Activated gamma-delta T cell treated with Interleukin-2 at 50 U/mL for 16 hours (primary cell): Measurements from ENCODE around the gene CYBB.

Experiments used
- DNase-seq: peaks from one replicate; pipeline ENCODE4 v3.0.0-alpha.2; 2020

CYBB gene

DNA sequence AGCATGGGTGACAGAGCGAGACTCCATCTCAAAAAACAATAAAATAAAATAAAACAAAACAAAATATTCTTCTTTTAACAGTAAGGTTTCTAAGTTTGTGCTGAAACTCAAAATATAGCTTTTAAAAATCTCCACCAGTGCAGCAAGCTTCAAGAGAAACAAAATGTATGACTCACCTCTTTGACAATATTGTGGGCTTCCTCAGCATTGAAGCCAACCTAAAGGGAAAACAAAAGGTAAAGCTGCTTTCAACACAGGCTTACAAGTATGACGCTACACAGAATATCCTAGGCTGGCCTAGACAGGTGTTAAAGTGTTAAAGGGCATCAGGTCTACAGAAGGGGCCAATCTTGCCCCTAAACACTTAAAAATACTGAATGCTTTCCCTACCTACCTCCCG lies 66.3 kb downstream of the CYBB start:
- no peak for DNase-seq

DNA sequence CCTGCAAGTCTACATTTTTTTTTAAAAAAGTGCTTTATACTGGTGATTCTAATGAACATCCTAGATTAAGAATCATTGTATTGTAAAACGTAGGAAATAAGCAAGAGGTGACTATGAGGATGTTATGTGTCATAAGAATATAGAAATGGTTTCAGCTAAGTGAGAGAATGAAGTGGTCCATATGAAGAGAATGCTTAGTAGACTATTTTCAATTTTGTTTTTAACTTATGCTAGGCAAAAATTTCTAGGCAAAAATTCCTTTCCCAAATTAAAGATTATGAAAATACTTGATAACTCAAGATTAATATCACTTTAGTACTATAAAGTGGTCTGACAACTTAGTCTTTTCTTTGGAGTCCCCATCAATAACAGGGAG lies 66.7 kb downstream of the CYBB start:
- DNase-seq, result no peak

DNA sequence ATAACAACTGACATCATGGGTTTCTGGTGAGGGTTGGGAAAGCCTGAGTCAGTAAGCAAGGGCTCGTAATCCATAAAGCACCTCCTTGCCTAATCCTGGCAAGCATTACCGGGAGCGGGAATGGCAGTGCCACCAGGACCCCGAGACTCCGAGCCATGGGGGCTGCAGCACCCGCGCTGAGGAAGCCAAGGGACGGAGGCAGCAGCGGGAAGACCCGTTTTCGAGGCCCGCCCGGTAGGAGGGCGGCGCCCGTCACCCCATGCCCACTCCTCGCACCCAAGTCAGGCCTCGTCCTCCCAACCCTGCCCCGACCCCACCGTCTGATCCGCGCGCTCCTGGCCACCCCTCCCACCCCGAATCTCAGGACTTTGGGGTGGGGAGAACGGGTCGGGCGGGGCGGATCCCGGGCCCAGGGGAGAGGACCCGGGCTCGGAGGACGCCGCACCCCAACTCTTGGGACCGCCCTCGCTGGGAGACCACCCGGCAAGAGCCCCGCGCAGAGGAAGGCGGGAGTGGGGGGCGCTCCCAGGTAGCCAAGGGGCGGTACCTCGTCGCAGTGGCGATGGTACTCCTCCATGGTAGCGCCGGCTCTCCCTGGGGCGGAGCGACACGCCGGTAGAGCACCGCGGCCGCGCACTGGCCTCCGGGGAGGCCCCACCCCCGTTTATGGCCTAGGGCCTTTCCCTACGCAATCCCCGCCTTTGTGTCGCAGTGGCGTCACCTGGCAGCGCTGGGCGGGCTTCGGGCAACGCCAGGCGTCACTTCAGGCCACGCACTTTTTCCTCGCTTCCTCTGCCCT lies 67.3 kb downstream of the CYBB start, which contains the start of gene DYNLT3:
Gene DYNLT3, minus strand, starts transcription at position 638 of the 799 bp plus-strand sequence. Its CDS starts 61 bp downstream, at position 577.
- peak; percentile 67 for DNase-seq

DNA sequence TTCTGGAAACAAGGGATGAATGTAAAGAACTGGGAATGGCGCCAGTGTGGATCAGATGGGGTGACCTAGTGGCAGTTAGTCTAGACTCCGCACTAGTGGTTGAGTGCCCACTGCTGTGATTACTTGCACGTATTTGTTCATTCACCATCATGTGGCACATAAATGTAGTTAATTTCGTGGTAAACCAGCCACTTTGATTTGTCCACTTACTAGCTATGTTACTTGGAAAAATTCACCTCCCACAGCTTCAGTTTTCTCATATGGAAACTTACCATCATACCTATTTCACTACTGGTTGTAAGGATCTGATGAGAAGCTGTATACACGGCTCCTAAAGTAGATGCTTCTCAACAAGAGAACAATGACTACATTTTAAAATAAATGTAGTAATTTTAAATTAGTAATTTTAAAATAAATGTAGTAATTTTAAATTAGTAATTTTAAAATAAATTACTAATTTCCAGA lies 67.9 kb downstream of the CYBB start:
- DNase-seq, result no peak

DNA sequence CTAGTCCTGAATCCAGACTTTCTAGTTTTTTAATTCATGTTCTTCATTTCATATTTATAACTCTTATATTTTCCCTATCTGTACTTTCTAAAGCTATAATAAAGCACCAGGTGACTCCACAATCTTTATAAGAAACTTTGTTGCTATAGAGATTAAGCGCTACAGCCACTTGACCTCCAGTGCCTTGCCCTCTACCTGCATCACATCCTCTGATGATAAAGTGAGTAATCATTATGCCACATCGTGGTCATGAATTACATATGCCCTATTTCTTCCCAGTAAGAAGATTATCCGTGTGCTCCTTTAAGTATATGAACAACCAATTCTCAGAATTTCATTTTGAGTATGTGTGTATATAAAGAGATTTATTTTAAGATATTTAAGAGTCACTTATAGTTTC lies 74.3 kb downstream of the CYBB start:
- no peak for DNase-seq

DNA sequence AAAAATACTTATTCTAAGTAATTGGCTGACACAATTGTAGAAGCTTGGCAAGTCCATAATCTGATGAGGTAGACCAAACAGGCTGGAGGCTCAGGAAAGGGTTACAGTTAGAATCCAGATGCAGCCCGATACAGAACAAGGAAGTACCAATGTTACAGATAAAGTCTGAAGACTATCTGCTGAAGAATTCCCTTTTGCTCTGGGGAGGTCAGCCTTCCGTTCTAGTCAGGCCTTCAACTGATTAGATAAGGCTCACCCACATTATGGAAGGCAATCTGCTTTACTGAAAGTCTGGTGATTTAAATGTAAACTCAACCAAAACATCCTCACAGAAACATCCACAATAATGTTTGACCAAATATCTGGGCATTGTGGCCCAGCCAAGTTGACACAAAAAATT lies 74.9 kb downstream of the CYBB start:
- DNase-seq, result no peak

DNA sequence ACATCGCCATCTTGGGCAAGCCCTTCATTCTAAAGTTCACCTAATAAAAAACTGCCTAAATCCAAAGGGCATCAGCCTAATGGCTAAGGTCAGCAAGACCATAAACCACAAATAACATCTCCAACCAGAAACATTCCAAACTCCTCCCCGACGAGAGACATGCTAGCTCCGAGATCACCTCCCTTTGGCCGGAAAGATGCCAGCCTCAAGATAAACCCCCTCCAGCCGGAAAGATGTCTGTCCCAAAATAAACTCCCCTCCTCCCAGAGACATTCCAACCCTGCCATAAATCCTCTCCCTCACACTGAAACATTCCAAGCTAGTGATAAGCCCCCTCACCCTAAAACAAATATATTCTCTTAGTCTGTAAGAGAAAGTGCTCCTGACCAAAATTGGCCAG lies 80.9 kb downstream of the CYBB start:
- DNase-seq, result no peak

DNA sequence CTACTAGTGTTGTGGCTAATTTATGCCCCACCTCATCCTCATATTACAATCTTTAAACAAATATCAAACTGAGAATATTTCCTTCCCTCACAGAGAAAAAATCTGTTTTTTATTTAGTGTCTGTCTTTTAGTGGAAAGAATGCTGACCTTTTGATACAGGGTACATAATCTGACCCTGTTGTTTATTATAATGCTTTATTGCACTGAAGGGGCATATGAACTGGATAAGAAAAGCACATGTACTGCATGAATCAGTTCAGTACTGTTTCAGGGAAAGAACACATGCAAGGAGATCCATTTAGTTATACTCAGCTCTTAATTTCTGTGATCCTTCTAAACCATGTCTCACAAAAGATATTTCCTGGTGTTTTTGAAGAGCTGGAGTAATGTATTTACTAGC lies 83.0 kb downstream of the CYBB start:
- no peak for DNase-seq
